Prostate gland (tissue), 2 donors: ENCODE data around the gene OR7G1. TPM values are rescaled to one million over a fixed set of nuclear protein-coding genes. Genes with fewer than 3 reads are reported as not detected.

Experiments used
- DNase-seq: peaks from one replicate; pipeline ENCODE4 v3.0.0-alpha.2; 2019; ENCODE audit warnings: low spot score
- H3K27ac ChIP-seq, 2 donors: fragments of 200-600 bp; sonication (generic); 2 replicates each; pipeline ENCODE4 v1.5.1; 2017 to 2019
- H3K27me3 ChIP-seq: fragments of 200-600 bp; sonication (generic); replicated peaks from 2 replicates; pipeline ENCODE4 v1.5.1; 2019; ENCODE audit not compliant: insufficient read depth
- H3K36me3 ChIP-seq, 2 donors: fragments of 200-600 bp; sonication (generic); 1 replicate in 1 of 2; 2 replicates in 1 of 2; pipeline versions ENCODE4 v1.5.1 to v1.8.1; 2017 to 2019
- H3K4me1 ChIP-seq: fragments of 200-600 bp; sonication (generic); replicated peaks from 2 replicates; pipeline ENCODE4 v1.5.1; 2019
- H3K4me3 ChIP-seq, 2 donors: fragments of 200-600 bp; sonication (generic); 2 replicates each; pipeline ENCODE4 v1.5.1; 2017 to 2019
- H3K9me3 ChIP-seq: fragments of 200-600 bp; sonication (generic); 2 replicates; pipeline ENCODE4 v1.5.1; 2017
- CTCF ChIP-seq, 4 experiments: fragments of 200-600 bp in 2 of 4; fragments of 450-650 bp in 2 of 4; sonication (generic) in 2 of 4; IDR thresholded peaks; 1 replicate in 3 of 4; 2 replicates in 1 of 4; pipeline ENCODE4 v1.5.1; 2016 to 2019; ENCODE audit warnings: antibody characterized with exemption in 4 of 4, mild to moderate bottlenecking in 2 of 4, moderate library complexity in 2 of 4
- POLR2A ChIP-seq: fragments of 450-650 bp; IDR thresholded peaks from one replicate; pipeline ENCODE4 v1.6.1; 2016; ENCODE audit warnings: antibody characterized with exemption, mild to moderate bottlenecking
- POLR2AphosphoS5 ChIP-seq: sonication (generic); formaldehyde crosslinking; IDR thresholded peaks from one replicate; pipeline ENCODE4 v1.6.1; 2017; ENCODE audit warnings: antibody characterized with exemption
- WGBS: methylation state at CpG from one replicate; pipeline ENCODE4 v1.1.5; 2018; 5-methylcytosine and 5-hydroxymethylcytosine counted together
- intact Hi-C: fragments of 100-400 bp; cut with DNase I; formaldehyde crosslinking; loops from one replicate; pipeline ENCODE4 v1.14.2; 2022
- total RNA-seq, 2 donors: library from RNA; depleted of rRNA; stranded (reverse); fragments of >200 nt; gene quantifications; one replicate each; pipeline ENCODE4 v1.1.0, GENCODE V29; 2016

Gene OR7G1
- total RNA-seq: not detected

GRCh38 chr19:9115307-9115813 is at the start of gene OR7G1:
OR7G1 (minus strand) TSS chr19:9115763; CDS start chr19:9115763, 0 bp downstream.
- WGBS: 84% methylated on average over 2 of the region's 2 CpGs
- H3K36me3 ChIP-seq: no peaks in the 10 kb centered on the region
- no peak within 1 kb of the TSS for H3K27ac ChIP-seq
- H3K4me3 ChIP-seq: no peak within 1 kb of the TSS
- no peaks in the 10 kb centered on the region for H3K4me1 ChIP-seq
- intact Hi-C loops: no loop called here
- no peak for DNase-seq
- no peaks in the 10 kb centered on the region for H3K9me3 ChIP-seq
- TF ChIP-seq CTCF (IDR thresholded peaks at IDR 0.05) (no peak), POLR2A (no peak), POLR2AphosphoS5 (no peak)
- H3K27me3 ChIP-seq: no peaks in the 10 kb centered on the region

- Histone ChIP-seq H3K4me3 (no peak overlapping the region), H3K36me3 (peaks cover 4 to 28% of the 10 kb centered on the region in 2 donors), H3K4me1 (no peaks in the 10 kb centered on the region), H3K27ac (no peak overlapping the region), H3K27me3 (no peaks in the 10 kb centered on the region), H3K9me3 (no peaks in the 10 kb centered on the region)
- DNase-seq: no peak
- TF ChIP-seq POLR2AphosphoS5: no peak
- no peak for TF ChIP-seq CTCF (IDR thresholded peaks at IDR 0.05)
- TF ChIP-seq POLR2A: no peak
- 92% methylated on average over 3 of the region's 3 CpGs for WGBS
- intact Hi-C loops: no loop called here
Observed at GRCh38 chr19:9165261-9165660, 49.7 kb upstream of the OR7G1 start.

GRCh38 chr19:9161427-9161826 is 45.9 kb upstream of the OR7G1 start:
- DNase-seq: no peak
- Histone ChIP-seq H3K27ac (no peak overlapping the region), H3K4me1 (no peaks in the 10 kb centered on the region), H3K4me3 (no peak overlapping the region), H3K9me3 (no peaks in the 10 kb centered on the region), H3K27me3 (no peaks in the 10 kb centered on the region), H3K36me3 (peaks cover 19 to 40% of the 10 kb centered on the region in 2 donors)
- no peak for TF ChIP-seq POLR2A
- TF ChIP-seq POLR2AphosphoS5: no peak
- TF ChIP-seq CTCF (IDR thresholded peaks at IDR 0.05): no peak
- 94% methylated on average over 12 of the region's 12 CpGs for WGBS
- intact Hi-C loops: no loop called here

GRCh38 chr19:9159891-9160290 is 44.3 kb upstream of the OR7G1 start:
- H3K27me3 ChIP-seq: no peaks in the 10 kb centered on the region
- no peak overlapping the region for H3K4me3 ChIP-seq
- no peaks in the 10 kb centered on the region for H3K9me3 ChIP-seq
- H3K27ac ChIP-seq: no peak overlapping the region
- WGBS: 98% methylated on average over 13 of the region's 13 CpGs
- TF ChIP-seq POLR2A: no peak
- no peak for TF ChIP-seq CTCF (IDR thresholded peaks at IDR 0.05)
- no peak for TF ChIP-seq POLR2AphosphoS5
- no peaks in the 10 kb centered on the region for H3K4me1 ChIP-seq
- no peak for DNase-seq
- intact Hi-C loops: no loop called here
- peaks cover 21 to 43% of the 10 kb centered on the region in 2 donors for H3K36me3 ChIP-seq

GRCh38 chr19:9156304-9156703 is 40.7 kb upstream of the OR7G1 start:
- WGBS: 91% methylated on average over 1 of the region's 1 CpG
- no peaks in the 10 kb centered on the region for H3K27me3 ChIP-seq
- peaks cover 21 to 25% of the 10 kb centered on the region in 2 donors for H3K36me3 ChIP-seq
- no peak for DNase-seq
- no peak for TF ChIP-seq POLR2AphosphoS5
- TF ChIP-seq POLR2A: no peak
- TF ChIP-seq CTCF (IDR thresholded peaks at IDR 0.05): no peak
- no peaks in the 10 kb centered on the region for H3K9me3 ChIP-seq
- intact Hi-C loops: no loop called here
- no peak overlapping the region for H3K4me3 ChIP-seq
- no peaks in the 10 kb centered on the region for H3K4me1 ChIP-seq
- H3K27ac ChIP-seq: no peak overlapping the region
